Measurements from ENCODE around the gene IGFN1.

Gene IGFN1

DNA sequence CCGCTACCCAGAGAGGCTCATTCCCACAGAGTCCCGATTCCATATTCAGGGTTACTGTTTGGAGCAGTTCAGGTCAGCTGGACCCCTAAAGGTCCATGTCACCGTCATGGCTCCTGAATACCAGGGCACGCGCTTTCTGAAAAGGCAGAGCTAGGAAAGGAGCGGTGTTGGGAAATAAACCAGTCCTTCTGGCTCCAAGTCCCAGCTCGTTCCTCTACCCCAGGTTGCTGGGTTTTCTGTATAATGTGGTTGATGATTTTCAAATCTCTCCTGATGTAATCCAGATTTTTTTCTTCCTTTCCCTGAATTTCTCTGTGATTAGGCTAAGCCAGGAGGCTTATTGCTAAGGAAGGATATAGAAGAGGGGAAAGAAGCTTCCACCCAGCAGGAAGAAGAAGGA lies 78.7 kb downstream of the IGFN1 start:
- no peak for DNase-seq
- no peak for TF ChIP-seq GATA1 (IDR thresholded peaks at IDR 0.05; ENCODE audit: low read depth, low read length)
- no peak for TF ChIP-seq POLR2A (IDR thresholded peaks at IDR 0.05; ENCODE audit: low read length)

DNA sequence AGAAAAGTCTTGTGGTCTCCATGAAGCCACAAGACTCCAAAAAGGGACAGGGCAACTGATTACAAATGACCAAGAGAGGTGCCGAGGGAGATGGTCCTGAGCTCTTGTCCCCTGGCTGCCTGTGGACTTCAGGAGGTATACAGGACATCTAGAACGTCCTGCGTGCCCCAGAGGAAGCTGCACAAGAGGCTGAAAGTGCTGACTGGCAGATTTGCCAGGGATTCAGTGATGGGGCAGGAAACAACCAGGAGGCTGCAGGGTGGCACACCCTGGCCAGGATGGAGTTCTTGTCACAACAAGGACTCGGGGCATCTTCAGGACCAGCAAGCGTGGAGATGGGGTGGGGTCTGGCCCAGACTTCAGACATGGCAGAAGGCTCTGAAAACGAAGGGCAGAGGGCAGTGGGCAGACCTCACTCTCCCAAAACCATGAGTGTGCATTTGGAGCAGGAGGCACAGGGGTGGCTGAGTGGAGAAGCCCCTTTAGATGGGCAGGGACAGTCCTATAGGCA lies 79.3 kb downstream of the IGFN1 start:
- TF ChIP-seq GATA1 (IDR thresholded peaks at IDR 0.05; ENCODE audit: low read depth, low read length): no peak
- TF ChIP-seq POLR2A (IDR thresholded peaks at IDR 0.05; ENCODE audit: low read length): no peak
- DNase-seq: no peak

DNA sequence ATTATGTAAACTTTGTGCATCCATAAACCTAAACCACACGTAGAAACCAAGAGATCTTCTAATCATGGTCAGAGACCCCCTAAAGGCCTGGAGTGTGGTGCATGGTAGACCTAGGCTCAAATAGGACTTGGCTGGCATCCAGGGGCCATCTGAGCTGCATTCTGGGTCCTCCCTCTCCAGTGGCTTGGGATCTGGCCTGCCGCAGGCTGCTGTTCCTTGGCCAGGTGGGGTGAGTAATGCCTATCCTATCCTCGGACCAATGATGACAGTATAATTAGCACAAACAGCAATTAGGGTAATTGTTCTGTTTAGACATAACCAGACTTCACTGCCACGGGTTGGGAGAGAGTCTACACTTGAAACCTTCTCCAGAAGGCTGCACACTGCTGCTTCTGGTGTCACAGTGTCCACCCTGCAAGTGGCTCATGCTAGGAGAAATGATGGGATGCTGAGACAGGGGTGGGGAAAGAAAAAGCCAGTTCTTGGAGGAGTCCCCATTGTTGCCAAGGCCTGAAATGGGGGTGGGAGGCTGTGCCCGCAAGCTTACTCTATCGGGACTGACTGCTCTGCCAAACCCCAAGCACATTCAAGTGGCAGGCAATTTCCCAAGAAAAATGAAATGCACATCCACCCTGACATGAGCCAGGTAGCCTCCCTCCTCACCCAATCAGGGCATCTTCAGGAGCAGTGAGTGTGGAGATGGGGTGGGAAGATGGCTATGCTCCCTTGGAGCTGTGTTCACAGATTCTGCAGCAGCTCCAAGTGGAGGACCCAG lies 80.2 kb downstream of the IGFN1 start:
- no peak for DNase-seq
- no peak for TF ChIP-seq POLR2A (IDR thresholded peaks at IDR 0.05; ENCODE audit: low read length)
- no peak for TF ChIP-seq GATA1 (IDR thresholded peaks at IDR 0.05; ENCODE audit: low read depth, low read length)

DNA sequence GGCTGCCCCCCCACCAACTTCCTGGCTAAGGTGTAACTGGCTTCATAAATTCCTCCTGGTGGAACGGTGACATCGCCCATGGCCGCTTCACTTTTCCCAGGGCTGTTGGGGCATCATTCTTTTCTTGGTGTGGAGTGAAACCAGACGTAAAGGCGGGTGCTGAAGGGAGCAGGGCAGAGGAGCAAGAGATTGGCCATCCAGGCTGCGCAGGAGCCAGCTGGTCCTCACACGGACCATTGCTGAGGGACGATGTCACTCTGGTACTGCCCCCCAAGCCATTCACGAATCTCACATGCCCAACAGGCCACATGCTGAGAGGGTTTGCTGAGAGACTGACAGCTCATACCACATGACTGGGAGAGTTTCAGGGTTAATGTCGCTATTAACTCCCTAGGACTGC lies 82.2 kb downstream of the IGFN1 start:
- DNase-seq: no peak

DNA sequence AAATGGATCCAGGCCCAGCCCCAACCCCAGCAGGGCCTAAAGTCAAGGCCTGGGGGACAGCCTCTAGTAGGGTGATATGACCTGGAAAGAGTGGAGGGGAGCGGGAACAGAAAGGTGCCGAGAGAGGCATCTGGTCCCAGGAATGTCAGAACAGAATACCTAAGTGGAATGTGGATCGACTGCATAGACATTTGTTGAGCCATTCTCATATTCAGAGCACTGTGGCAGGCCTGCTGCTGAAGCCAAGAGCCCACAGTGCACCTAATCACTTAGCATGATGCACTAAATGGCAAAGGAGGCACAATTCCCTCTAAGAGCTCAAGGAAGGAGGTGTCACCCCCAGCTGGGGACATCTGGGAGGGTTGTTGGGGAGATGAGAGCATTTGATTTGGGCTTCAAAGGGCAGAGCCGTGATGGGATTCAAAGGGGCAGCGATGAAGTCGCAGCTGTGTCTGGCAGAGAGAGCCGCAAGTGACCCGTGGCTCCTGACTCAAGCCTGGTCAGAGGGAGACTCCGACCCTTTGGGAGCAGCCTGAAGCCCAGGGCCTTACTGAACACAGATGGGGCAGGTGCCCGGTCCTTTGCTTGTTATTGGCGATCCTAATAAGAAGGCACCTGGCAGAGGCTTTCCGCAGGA lies 84.1 kb downstream of the IGFN1 start:
- TF ChIP-seq GATA1 (IDR thresholded peaks at IDR 0.05; ENCODE audit: low read depth, low read length) (no peak), POLR2A (IDR thresholded peaks at IDR 0.05; ENCODE audit: low read length) (no peak)
- no peak for DNase-seq

More for the DNA sequence above, 82.2 kb downstream of the IGFN1 start:
- no peak for TF ChIP-seq GATA1 (IDR thresholded peaks at IDR 0.05; ENCODE audit: low read depth, low read length)
- TF ChIP-seq POLR2A (IDR thresholded peaks at IDR 0.05; ENCODE audit: low read length): no peak

DNA sequence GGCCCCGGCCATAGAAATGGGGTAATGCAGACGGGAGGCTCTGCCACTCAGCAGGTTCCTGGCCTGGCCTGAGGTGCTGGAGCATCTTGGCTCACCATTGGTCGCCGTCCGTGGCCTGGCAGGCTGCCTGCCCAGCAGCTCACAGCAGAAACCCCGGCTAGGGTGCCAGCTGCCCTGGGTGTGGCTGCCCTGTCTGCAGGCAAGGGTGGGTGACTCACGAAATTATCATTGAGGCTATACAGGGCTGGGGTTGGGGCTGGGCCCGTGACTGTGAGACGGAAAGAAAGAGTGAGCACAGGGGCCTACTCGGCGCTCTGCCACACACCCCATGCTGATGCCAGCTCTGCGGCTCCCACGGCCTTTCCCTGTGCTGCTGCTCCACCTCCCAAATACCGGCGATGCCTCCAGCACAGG lies 84.6 kb downstream of the IGFN1 start:
- TF ChIP-seq POLR2A (IDR thresholded peaks at IDR 0.05; ENCODE audit: low read length) (peak; percentile 62), GATA1 (IDR thresholded peaks at IDR 0.05; ENCODE audit: low read depth, low read length) (no peak)
- DNase-seq: no peak

DNA sequence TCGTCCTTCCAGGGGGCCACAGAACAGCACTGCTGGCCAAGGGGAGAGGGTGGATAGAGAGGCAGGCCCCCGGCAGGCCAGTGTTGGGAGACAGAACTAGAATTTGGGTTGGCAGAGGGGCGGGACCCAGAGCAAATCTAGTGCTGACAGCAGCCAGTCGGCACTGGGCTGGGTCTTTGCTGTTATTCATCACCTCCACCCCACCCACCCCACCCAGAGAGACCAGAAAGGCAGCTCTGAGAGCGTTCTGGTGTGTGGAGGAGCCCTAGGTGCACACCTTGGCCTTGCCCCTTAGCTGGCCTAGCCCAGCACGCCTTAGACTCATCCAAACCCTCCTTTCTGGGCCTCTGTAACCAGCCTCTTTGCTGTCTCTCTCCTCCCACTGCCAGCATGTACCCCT lies 86.3 kb downstream of the IGFN1 start:
- DNase-seq: no peak
- TF ChIP-seq POLR2A (IDR thresholded peaks at IDR 0.05; ENCODE audit: low read length): no peak
- TF ChIP-seq GATA1 (IDR thresholded peaks at IDR 0.05; ENCODE audit: low read depth, low read length): no peak

DNA sequence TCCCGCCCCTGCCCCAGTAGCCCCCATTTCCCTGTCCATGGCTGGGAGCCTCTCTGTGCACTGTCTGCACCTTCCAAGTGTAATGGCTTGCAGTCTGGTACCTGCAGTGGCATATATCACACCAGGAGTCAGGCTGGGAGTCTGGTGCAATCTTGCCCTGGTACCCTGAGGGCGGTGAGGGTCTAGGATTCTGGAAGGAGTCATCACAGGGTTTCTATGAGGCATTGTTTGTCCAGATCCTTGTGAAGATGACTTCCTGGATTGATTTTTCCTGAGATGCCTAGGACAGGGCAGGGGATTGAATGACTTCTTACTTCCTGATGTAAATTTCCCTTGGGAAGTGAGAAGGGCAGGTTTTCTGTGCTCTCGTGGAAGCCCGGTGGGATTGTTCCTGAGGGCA lies 86.8 kb downstream of the IGFN1 start:
- TF ChIP-seq POLR2A (IDR thresholded peaks at IDR 0.05; ENCODE audit: low read length) (no peak), GATA1 (IDR thresholded peaks at IDR 0.05; ENCODE audit: low read depth, low read length) (no peak)
- DNase-seq: no peak

All from erythroblast (primary cell).